DOHH2 (cell line): Measurements from ENCODE around the gene SART3.

Experiments
- EZH2phosphoT487 ChIP-seq: fragments of 200-600 bp; sonication (generic); IDR thresholded peaks from 2 replicates; pipeline ENCODE4 v1.6.1; 2017; ENCODE audit warnings: borderline replicate concordance, mild to moderate bottlenecking, antibody characterized with exemption, low read length, moderate library complexity, mixed read lengths
- TF ChIP-seq, protein P1 (sequence below): fragments of 200-600 bp; sonication (generic); IDR thresholded peaks from one replicate; pipeline ENCODE4 v1.5.1; 2014; ENCODE audit warnings: antibody characterized with exemption, mild to moderate bottlenecking, low read depth, low read length; ENCODE audit not compliant: poor library complexity, severe bottlenecking

DNA sequence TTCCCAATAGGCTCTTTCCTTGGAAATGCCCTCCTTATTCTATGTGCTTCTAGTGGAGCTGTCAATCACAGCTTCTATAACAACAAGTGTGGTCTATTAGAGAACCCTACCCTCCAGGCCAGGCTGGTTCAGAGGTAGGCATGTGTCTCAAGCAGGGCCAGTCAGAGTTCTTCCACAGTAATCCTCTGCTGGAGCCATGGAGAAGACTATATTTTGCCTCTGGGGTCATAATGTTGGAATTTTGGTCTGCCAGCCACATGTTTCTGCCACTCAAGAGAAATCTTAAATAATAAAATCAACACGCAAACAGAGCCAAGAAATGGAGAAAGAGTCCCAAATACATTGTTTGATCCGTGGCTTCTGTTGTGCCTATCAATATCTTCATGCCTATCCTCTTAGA lies 69.7 kb downstream of the SART3 start:
- TF ChIP-seq, protein P1, sequence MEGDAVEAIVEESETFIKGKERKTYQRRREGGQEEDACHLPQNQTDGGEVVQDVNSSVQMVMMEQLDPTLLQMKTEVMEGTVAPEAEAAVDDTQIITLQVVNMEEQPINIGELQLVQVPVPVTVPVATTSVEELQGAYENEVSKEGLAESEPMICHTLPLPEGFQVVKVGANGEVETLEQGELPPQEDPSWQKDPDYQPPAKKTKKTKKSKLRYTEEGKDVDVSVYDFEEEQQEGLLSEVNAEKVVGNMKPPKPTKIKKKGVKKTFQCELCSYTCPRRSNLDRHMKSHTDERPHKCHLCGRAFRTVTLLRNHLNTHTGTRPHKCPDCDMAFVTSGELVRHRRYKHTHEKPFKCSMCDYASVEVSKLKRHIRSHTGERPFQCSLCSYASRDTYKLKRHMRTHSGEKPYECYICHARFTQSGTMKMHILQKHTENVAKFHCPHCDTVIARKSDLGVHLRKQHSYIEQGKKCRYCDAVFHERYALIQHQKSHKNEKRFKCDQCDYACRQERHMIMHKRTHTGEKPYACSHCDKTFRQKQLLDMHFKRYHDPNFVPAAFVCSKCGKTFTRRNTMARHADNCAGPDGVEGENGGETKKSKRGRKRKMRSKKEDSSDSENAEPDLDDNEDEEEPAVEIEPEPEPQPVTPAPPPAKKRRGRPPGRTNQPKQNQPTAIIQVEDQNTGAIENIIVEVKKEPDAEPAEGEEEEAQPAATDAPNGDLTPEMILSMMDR, result no peak
- no peak for TF ChIP-seq EZH2phosphoT487
